SHP77 treated with DMSO at 0.1 percent for 48 hours (cell line): ENCODE results near the gene TIMP2.
"Not testable (repeated sequence)": the region's sequence is repeated elsewhere in the genome, so short reads cannot be mapped to it uniquely, and the experiment has no call there.

ENCODE experiments used
- DNase-seq: peaks from one replicate; lab custom pipeline; 2025; lab: John Stamatoyannopoulos, UW

The TIMP2 gene

GRCh38 chr17:78954684-78955083, 29.5 kb upstream of the TIMP2 start:
- DNase-seq = no peak

- DNase-seq = no peak
Measured at GRCh38 chr17:78953356-78954350, 28.5 kb upstream of the TIMP2 start.

- DNase-seq = no peak
Measured at GRCh38 chr17:78952706-78953105, 27.5 kb upstream of the TIMP2 start.

GRCh38 chr17:78951967-78952551, 26.9 kb upstream of the TIMP2 start:
- no peak for DNase-seq

GRCh38 chr17:78950870-78951269, 25.7 kb upstream of the TIMP2 start:
- DNase-seq = no peak

GRCh38 chr17:78947235-78948149, 22.3 kb upstream of the TIMP2 start:
- DNase-seq = no peak

- DNase-seq = no peak
Measured at GRCh38 chr17:78946631-78947030, 21.4 kb upstream of the TIMP2 start.

- DNase-seq = no peak
Measured at GRCh38 chr17:78946131-78946530, 20.9 kb upstream of the TIMP2 start.

GRCh38 chr17:78945455-78945854, 20.3 kb upstream of the TIMP2 start:
- DNase-seq = not testable (repeated sequence)

GRCh38 chr17:78944956-78945355, 19.8 kb upstream of the TIMP2 start:
- DNase-seq = no peak

GRCh38 chr17:78944026-78944425, 18.8 kb upstream of the TIMP2 start:
- DNase-seq = no peak

- peak; percentile 97 for DNase-seq
Measured at GRCh38 chr17:78940708-78941107, 15.5 kb upstream of the TIMP2 start.

- DNase-seq = no peak
Measured at GRCh38 chr17:78940258-78940657, 15.1 kb upstream of the TIMP2 start.

- no peak for DNase-seq
Measured at GRCh38 chr17:78939615-78940014, 14.4 kb upstream of the TIMP2 start.

- no peak for DNase-seq
Measured at GRCh38 chr17:78937561-78937960, 12.4 kb upstream of the TIMP2 start.

- peak; percentile 81 for DNase-seq
Measured at GRCh38 chr17:78935419-78936323, 10.5 kb upstream of the TIMP2 start.

- no peak for DNase-seq
Measured at GRCh38 chr17:78934681-78935418, 9.7 kb upstream of the TIMP2 start.

GRCh38 chr17:78933959-78934568, 8.9 kb upstream of the TIMP2 start:
- DNase-seq = peak; percentile 88

- peak; percentile 80 for DNase-seq
Measured at GRCh38 chr17:78933025-78933958, 8.1 kb upstream of the TIMP2 start.
